Kidney glomerular epithelial cell (primary cell): Measurements from ENCODE around the gene USP50.
"Not testable (repeated sequence)": the region's sequence is repeated elsewhere in the genome, so short reads cannot be mapped to it uniquely, and the experiment has no call there.

Source experiments
- DNase-seq: peaks from one replicate; lab custom pipeline; 2025; lab: John Stamatoyannopoulos, UW

The USP50 gene

DNA sequence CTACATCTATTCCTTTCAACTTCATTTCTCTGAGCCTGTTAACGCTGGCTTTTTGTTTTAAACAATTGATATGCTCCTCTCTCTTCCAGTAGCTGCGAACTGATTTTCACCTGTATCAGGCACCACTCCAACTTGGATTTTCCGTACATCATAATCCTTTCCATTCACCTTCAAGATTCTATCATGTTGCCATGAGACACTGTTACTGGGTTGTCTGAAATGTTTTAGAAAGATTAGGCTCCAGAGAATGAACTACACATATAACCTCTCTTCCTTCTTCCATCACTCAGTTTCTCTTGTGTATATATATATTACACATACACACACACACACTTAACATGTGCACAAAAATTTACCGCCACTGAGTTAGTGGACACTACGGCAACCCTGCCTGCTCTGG lies at the start of gene USP50:
TSS of gene USP50 (minus strand) at position 101 of the 400 bp plus-strand sequence. CDS start 141 bp downstream, outside the sequence.
- no peak for DNase-seq

DNA sequence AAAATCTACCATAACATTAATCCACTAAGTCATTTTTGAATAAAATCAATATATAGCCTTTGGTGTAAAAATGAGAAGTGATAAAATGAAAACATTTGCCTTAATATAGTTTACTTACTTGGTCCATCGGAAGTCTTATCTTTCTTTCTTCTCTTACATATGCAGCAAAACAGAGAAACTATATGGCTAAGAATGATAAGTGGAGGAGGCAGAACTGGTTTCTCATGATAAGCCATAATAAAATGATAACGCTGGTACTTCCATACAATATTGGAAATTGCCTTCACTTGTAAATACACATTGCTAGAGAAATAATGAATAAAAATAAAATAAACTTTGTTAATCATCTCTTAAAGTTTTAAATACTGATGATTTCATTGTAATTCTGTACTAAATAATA lies 47.8 kb upstream of the USP50 start:
- DNase-seq: no peak

DNA sequence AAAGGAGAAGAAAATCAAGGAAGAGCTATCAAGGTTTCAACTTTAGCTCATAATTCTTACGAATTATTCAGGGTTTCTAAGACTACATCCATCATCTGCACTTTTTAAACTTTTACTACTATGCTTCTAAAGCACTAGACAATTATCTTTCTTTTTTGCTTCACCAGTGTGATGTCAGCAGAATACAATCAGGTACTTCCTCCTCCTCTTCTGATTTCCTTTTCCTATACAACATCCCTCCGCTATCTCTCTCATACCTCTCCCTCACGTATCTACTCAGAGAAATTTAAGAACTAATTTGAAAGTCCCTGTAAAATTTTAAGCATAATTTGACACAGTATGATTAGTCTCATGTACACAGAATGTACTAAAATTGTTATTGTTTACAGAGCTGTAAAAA lies 47.3 kb upstream of the USP50 start:
- DNase-seq: no peak

DNA sequence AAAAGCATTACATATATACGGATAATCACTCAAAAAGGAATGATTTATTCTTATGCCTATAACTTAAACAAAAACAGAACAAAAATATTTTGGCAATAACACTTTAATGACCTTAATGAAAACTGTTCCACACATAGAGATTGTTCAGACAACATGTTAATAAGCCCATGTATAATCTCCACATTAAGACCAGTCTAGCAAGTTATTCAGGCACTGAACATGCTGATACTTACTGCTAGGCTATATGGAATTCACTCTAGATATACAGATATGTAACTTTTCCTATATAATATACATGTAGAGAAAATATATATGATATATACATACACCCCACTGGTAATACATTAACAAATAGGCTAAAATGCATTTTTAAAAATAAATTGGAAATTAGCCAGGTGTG lies 43.8 kb upstream of the USP50 start:
- no peak for DNase-seq

DNA sequence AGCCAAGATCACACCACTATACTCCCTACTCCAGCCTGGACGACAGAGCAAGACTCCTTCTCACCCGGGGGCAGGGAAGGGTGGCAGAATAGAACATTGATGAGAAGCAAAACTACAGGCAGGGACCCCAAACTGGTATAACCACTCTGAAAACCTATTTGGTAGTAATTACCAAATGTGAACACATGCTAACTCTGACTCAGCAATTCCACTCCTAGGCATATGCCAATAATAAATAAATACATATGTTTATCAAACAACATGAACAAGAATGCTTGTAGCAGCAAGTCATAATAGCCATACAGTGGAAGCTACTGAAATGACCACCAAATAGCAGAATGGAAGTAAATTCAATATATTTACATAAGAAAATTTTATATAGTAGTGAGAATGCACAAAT lies 31.0 kb upstream of the USP50 start:
- no peak for DNase-seq

DNA sequence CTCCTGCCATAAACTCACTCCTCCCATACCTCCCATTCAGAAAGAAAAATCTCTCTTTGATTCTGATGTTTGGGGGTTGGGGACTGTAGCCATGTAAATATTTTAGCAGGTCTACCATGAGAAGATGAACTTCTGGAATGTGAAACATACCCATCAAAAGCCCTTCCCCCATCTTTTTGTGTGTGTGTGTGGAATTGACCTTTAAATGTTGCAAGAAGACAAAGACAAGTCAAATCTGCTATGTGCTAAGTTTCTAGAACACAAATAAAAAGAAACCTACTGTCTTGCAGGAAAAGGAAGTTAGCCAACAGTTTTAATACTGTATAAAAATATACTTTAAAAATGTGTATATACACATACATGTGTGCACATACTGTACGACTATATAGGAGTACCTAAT lies 29.7 kb upstream of the USP50 start:
- DNase-seq: no peak

DNA sequence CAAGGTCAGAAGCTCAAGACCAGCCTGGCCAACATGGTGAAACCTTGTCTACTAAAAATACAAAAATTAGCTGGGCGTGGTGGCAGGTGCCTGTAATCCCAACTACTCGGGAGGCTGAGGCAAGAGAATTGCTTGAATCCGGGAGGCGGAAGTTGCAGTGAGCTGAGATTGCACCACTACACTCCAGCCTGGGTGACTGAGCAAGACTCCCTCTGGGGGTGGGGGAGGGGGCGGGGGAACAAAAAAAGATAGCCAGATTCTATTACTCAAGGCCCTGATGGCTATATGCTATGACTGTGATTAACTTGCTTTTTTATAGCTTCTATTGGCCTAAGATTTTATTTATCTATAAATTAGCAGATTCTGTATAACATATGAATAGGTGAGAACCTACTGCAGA lies 27.4 kb upstream of the USP50 start:
- not testable (repeated sequence) for DNase-seq

DNA sequence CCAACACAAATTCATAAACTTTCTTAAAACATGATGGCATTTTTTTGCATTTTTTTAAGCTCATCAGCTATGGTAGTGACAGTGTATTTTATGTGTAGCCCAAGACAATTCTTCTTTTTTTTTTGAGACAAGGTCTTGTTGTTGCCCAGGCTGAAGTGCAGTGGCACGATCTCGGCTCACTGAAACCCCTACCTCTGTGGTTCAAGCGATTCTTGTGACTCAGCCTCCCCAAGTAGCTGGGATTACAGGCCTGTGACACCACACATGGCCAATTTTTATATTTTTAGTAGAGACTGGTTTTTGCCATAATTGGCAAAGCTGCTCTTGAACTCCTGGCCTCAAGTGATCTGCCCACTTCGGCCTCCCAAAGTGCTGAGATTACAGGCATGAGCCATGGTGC lies 17.3 kb upstream of the USP50 start:
- DNase-seq: no peak

DNA sequence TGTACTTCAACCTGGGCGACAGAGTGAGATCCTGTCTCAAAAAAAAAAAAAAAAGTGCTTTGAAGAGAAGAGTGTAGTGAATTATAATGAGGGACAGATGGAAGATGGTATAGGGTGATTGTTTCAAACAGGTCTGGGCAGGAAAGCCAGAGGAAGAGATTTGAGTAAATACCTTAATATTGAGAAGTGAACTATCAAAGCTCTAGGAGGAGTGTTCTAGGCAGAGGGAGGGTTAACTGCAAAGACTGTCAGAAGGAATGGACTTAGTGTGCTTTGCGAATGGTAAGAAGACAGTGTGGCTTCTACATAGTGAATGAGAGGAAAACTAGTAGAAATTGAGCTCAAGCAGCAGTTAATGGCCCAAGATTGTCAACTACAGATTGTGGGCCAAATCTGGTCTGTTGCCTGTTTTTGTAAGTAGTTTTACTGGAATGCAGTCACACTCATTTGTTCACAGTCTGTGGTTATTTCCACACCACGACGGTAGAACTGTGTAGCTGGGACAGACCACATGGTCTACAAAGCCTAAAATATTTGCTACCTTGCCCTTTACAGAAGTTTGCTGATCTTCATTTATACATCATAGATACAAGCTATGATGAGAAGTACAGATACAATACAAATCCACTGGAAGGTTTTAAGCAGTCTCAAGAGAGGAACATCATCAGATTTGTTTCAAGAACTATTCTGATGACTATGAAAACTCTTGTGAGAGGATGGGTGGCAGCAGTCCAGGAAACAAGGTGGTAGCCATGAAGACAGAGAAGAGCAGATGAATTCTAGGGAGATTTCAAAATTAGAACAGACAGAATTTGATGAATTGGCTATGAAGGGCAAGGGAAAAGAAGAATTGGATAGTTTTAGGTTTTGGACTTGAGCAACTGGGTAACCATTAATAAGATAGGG lies 16.5 kb upstream of the USP50 start:
- DNase-seq: no peak

DNA sequence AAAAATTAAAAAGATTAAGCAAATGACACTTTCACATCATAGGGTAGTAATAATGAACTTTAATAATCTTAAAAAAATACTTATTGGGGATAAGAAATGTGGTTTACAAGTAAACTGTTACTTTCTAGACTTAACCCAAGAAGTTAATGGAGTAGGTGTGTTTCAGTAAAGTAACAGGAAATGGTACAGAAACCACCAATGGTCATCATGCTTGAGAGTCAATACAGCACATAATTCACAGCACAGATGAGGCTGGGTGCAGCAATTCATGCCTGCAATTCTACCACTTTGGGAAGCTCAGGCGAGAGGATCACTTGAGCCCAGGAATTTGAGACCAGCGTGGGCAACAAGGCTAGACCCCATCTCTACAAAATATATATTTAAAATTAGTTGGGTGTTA lies 11.5 kb upstream of the USP50 start:
- DNase-seq: no peak

DNA sequence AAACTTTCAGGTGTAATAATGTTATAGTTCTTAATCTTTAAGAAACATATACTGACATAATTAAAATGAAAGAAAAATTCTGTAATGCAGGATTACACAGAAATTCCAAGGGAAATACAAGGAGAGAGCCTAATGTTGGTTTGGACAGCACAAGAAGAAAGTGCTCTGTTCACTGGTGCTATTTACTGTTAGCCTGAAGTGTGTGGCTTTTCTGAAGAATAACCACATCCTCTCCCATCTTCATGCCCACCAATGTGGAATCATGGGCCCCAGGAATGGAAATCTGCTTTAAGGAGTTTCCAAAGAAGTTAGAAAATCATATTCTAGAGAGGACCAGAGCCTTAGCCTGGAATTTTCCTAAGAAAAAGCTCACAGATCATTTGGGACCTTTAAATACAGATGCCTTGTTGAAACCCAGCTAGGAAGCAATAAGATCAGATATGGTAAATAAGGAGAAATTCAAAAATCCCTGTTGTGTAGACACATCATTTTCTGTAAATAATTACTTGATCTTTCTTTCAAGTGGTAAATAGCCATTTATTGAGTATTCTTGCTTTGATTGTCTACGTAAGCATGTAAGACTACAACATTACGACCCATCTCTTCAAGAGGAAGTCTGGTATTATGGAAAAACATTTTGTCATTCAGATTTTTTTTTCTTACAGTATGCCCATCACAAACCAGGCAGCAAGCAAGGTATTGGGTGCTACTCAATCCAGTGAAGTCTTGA lies 10.3 kb upstream of the USP50 start:
- DNase-seq: no peak

DNA sequence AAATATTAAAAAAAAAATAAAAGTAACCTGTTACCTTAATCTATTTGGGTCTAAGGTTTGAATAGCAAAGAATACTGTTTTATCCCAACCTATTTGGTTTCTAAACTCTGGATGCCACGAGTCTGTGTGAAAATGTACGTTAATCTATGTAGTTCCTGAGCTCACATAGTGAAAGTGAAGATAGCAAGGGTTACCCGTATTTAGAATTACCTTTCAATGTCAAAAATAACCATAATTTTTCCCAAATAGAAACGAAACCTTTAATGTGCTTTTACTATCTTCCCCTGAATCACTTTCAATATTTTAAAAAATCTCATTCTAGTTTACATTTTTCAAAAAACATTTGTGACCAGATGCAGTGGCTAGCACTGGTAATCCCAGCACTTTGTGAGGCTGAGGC lies 5.8 kb upstream of the USP50 start:
- no peak for DNase-seq

DNA sequence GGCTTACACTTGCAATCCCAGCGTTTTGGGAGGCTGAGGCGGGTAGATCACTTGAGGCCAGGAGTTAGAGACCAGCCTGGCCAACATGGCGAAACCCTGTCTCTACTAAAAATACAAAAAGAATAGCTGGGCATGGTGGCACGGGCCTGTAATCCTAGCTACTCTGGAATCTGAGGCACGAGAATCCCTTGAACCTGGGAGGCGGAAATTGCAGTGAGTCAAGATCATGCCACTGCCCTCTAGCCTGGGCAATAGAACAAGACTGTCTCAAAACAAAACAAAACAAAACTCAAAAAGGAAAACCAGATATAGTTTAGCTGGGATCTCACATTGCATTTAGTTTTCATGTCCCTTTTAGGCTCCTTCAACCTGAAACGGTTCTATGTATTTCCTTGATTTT lies 2.9 kb upstream of the USP50 start:
- no peak for DNase-seq

DNA sequence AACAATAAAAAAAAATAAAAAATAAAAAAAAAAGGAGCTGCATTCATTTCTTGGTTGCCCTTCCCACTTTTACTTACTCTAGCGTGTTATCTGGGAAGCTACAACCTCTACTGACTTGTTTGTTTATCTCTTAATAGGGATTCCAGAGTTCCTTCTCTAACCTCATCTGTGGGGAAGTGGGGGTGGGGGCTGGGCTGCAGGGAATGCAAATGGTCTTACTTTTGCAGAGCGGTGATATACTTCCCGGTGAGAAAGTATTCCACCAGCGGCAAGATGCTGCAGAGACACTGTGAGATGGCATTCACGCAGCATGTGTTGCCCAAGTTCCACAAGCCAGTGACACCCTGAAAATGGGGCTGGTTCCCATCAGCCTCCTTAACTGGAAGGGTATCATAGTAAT lies 2.1 kb downstream of the USP50 start:
- DNase-seq: no peak

DNA sequence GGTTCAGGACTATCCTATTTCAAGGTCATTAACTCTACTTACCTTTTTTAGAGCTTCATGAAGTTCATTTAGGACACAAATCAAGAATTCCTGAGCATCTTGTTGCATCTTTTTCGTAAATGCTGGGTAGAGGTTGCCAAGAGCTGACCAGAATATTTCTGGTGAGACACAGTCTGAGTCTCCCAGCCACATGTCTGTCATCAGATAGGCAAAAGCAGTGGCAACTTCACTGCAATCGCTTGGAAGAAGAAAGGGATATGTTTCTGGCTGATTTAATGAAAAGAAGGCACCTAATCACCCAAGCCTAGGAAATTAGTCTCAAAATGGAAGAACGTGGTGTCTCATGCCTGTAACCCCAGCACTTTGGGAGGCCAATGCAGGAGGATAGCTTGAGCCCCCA lies 2.9 kb downstream of the USP50 start:
- no peak for DNase-seq

DNA sequence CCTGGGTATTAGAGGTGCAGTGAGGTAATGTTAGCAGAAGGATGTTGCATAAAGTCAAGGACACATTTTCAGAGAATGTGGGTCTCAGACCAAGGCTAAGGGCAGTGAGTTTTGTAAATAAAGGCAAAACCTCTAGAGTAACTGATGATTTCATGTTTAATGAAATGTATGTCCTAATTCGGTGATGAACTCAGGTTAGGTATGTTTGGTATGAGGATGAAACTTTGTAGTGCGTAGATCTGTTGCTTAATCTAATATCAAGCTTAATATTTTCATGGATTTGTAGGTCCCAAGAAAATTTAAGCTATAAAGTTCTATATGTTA lies 3.6 kb downstream of the USP50 start:
- DNase-seq: no peak

DNA sequence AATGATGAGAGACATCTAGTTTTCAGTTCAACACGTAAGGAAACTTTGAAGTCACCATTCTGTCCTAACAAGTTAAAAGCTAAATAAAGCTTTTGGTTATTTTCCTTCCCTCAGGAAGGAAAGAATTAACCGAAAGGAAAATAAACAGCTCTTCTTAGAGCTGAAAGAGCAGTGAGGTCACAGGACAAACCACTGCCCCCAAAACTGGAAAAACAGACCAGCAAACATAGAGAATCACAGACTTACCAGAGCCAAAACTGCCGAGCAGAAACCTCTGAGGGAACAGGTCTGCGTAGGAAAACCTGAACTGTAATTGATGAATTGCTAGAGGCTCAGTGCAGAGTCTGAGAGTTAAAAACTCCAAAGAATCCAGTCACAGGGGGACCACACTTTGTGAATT lies 14.7 kb downstream of the USP50 start:
- no peak for DNase-seq

DNA sequence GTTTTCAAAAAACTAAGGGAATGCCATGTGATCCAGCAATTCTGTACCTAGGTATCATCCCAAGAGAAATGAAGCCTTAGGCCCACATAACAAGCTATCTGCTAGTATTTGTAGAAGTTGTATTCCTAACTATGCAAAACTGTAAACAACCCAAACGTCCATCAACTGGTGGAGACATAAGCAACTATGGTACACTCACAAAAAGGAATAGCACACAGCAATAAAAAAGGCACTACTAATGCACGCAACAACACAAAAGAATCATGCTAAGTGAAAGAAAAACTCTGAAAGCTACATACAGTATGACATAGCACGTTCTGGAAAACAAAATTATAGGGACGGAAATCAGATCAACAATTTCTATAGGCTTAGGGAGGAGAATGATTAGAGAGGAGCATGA lies 15.3 kb downstream of the USP50 start:
- DNase-seq: no peak

DNA sequence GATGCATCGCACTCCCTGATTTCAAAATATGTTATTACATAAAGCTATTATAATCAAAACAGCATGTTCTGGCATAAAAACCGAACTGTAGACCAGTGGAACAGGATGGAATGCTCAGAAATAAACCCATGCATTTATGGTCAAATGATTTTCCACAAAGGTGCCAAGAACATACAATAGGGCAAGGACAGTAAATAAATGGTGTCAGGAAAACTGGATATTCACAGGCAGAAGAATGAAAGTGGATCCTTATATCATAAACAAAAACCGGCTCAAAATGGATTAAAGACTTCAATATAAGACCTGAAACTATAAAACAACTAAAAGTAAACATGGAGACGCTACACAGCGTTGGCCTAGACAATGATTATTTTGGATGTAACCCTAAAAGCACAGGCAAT lies 22.6 kb downstream of the USP50 start:
- no peak for DNase-seq

DNA sequence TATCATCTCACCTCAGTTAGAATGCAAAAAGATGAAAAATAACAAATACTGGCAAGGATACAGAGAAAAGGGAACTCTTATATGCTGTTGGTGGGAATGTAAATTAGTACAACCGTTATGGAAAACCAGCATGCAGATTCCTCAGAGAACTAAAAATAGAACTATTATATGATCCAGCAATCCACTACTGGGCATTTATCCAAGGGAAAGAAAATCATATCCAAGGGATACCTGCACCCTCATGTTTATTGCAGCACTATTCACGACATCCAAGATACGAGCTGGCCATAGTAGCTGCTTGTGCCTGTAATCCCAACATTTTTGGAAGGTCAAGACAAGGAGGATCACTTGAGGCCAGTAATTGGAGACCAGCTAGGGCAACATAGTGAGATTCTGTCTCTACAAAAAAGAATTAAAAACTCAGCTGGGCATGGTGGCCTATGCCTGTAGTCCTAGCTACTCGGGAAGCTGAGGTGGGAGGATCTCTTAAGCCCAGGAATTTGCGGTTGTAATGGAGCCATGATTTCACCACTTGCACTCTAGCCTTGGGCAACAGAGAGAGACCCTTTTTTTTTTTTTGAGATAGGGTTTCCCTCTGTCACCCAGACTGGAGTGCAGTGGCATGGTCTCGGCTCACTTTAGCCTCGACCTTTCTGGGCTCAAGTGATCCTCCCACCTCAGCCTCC lies 26.6 kb downstream of the USP50 start:
- no peak for DNase-seq

DNA sequence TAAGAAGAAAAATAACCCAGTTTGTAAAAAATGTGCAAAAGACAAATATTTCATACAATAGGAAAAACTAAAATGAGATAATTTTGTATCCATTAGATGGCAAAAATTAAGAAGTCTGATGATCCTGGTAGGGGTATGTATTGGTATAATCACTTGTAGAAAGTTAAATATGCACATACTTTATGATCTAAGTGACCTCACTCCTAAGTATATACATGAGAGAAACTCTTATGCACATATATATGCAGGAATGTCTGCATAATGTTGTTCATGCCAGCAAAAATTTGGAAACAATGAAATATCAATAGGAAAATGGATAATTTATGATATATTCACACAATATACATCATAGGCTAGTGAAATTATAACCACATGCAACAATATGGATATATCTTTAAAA lies 33.5 kb downstream of the USP50 start:
- DNase-seq: no peak

DNA sequence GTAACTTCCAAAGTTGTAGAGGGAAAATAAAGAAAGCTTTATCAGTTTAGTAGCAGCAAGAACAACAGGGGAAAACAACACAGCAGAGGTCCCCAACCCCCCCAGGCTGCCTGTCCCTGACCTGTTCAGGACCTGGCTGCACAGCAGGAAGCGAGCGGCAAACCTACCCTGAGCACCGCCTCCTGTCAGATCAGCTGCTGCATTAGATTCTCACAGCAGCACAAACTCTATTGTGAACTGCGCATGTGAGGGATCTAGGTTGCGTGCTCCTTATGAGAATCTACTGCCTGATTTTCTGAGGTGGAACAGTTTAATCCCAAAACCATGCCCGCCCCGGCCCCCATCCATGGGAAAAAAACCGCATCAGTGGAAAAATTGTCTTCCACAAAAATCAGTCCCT lies 40.3 kb downstream of the USP50 start:
- DNase-seq: no peak

DNA sequence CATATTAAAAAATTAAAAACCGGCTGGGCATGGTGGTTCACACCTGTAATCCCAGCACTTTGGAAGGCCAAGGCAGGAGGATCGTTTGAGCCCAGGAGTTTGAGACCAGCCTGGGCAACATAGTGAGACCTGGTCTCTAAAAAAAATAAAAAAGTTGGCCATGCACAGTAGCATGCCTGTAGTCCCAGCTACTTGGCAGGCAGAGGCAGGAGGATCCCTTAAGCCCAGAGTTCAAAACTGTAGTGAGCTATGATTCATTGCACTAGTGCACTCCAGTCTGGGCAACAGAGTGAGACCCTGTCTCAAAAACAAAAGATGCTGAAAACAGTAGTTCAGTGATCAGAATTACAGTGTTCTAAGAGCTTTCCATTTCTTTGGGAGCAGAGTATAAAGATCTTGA lies 40.8 kb downstream of the USP50 start:
- DNase-seq: not testable (repeated sequence)
